Stimulated activated CD4-positive, alpha-beta T cell treated with anti-CD3 and anti-CD28 coated beads, Interleukin-15, amount 100 ng/mL, for 1 hour (primary cell): ENCODE data around the gene OST4.

Source experiments
- DNase-seq, 2 donors: peaks; one replicate each; pipeline ENCODE4 v3.0.0-alpha.2; 2020; ENCODE audit warnings: low read depth in 1 of 2, low spot score in 1 of 2

OST4 gene

DNA sequence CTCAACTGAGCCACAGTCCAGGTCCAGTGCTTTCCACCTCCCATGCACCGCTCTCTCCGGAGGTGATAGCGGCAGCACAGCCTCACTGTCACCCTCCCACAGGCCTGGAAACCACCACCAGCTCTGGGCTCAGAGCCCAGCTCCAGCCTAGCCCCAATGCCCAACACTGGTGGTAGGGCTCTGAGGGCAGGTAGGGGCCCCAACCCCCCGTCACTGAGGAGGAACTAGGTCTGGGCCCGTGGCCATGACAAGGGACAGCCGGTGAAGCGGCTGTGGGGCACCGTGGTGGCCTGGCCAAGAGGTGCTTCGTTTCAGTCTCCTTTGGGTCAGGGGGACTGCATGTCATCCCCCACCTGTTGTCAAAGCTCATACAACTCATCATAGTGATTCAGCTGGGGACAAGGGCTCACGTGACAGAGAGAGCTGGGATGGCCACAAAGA lies 44.2 kb downstream of the OST4 start:
- DNase-seq: no peak

DNA sequence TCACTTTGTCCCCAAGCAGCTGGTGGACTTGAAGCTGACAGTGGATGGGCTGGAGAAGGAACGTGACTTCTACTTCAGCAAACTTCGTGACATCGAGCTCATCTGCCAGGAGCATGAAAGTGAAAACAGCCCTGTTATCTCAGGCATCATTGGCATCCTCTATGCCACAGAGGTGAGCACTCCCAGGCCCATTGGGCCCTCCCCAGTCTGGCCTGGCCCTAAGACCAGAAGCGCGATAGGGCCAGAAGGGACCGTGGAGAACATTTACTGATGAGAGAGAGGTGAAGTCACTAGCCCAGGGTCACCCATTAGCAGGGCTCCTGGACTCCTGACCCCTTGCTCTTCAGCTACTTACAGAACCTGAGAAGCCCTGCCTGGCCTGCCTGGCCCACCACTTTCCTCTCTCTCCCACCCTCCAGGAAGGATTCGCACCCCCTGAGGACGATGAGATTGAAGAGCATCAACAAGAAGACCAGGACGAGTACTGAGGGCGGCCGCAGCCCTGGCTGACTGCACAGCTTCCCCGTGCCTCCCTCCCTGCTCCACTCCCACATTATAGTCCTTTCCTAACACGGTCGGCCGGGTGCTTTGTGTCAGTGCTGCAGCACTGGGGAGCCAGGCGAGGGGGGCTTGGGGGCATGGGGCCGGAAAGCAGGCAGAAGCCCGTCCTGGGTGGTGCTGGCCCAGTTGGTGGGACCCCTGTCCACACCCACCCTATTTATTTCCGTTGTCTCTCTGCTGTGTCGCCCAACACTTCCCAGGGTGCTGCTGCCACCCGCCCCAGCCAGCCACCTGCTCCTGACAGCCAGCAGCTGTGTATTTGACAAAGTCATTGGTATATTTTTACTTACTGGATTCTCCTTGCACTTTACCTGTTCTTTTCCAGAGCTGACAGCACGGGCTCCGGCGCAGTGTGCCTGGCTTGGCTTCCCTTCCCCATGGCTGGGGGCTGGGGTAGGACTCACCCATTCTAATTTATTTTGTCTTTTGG lies 45.3 kb downstream of the OST4 start:
- no peak for DNase-seq

GRCh38 chr2:27025281-27025800 lies 46.1 kb downstream of the OST4 start:
- no peak for DNase-seq

- no peak for DNase-seq
Observed at GRCh38 chr2:27024812-27025211, 46.6 kb downstream of the OST4 start.

DNA sequence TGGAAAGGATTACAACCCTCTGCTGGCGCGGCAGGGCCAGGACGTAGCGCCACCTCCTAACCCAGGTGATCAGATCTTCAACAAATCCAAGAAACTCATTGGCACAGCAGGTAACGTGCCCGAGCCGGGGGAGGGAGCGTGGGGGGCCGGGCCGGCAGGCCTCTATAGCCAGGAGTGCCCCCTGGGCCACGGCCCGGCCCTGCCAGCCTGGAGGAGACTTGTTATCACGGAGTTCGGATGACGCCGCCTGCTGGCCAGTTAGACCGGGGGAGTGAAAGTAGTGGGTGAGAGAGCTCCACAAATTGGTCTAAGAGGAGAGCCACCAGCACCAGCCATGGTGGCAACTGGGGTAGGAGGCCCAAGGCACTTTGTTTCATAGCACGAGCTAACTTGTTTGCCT lies 47.3 kb downstream of the OST4 start:
- DNase-seq: no peak

DNA sequence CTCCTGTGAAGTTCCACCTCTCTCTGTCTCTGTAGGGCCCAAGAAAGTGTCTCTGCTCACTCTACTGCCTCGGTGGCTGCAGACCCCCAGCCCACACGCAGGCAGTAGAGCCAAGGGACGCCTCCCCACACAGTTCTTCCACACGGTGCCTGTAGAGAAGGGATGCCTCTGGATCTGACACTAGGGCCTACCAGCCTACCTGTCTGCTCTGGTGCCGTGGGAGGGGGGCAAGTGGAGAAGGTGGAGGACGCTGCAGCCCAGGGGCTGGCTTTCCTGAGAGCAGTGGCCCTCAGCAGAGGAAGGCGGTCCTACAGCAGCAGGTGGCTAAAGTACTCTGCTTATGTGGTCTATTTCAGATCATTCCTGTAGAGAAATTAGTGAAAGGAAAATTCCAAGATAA lies 47.7 kb downstream of the OST4 start:
- DNase-seq: no peak

DNA sequence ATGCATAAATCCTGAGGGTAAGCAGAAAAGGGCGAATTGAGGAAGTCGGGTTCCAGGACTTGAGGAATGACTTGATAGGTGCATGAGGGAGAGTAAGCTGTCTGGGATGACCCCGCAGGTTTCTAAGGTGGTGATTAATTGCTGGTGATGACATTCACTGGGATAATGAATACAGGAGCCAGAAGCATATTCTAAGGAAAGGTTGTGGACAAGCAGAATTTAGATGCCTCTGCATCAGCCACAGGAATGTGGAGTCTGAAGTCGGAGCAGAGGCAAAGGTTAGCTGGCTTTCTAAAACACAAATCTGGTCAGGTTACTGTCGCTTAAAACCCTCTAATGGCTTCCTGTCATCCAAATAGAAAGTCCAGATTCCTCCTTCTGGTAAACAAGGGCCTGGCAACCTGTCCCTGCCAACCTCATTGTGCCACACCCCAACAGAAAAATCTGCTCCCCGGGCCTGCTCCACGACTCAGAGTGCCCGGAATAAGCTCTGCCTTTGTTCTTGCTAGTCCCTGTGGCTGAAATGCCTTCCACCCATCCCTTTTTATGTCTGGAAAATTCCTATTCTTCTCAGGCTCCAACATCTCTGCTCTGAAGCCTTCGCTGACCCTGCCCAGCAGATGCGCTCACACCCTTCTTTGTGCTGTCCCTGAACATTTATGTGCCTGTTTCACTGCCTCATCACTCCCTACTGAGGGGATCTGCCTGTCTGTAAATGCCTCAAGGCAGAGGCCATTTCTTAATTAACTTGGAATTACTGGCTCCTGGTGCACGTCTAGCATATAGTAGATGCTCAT lies 50.0 kb downstream of the OST4 start:
- no peak for DNase-seq
